Measurements from ENCODE around the gene SIRPA. TPM values are rescaled to one million over a fixed set of nuclear protein-coding genes. Genes with fewer than 3 reads are reported as not detected.

SIRPA gene
- total and polyA plus RNA-seq, 2 of the 8 experiments (the other 6 are each of a cell fraction or from before 2014, with no cell fraction given): 3.9 to 4.3 TPM

GRCh38 chr20:1861347-1861976, 33.7 kb upstream of the SIRPA start:
- DNase-seq (ENCODE audit: low read depth in 1 of 2, low spot score in 2 of 2): no peak
- H2BK120ac ChIP-seq (replicated peaks; ENCODE audit: low read depth, low read length): no peak overlapping the region
- H4K8ac ChIP-seq (ENCODE audit: extremely low read depth, insufficient read depth, low read length): no peak overlapping the region
- no peak for FAIRE-seq
- no peak overlapping the region for H3K9ac ChIP-seq (replicated peaks in 1 of 4; ENCODE audit: extremely low read depth in 1 of 4, low read depth in 3 of 4, low read length in 3 of 4)
- no peak overlapping the region for H4K91ac ChIP-seq (replicated peaks; ENCODE audit: insufficient read length, low read length)
- no peak overlapping the region for H3K18ac ChIP-seq (ENCODE audit: extremely low read depth, low read length)
- no peak overlapping the region for H3K23ac ChIP-seq (ENCODE audit: insufficient read length)
- H3K14ac ChIP-seq (ENCODE audit: insufficient read length): no peak overlapping the region
- WGBS, 2 experiments (ENCODE audit: extremely low coverage in 1 of 2, insufficient coverage in 1 of 2, insufficient read length in 1 of 2, insufficient replicate concordance in 2 of 2, low coverage in 1 of 2, low lambda C conversion rate in 2 of 2, missing lambda C conversion rate in 1 of 2): 91 to 100% methylated on average over 1 to 13 of the region's 13 CpGs
- H2BK5ac ChIP-seq (ENCODE audit: low read depth, low read length): no peak overlapping the region
- no peak overlapping the region for H3K27ac ChIP-seq (ENCODE audit: low read depth, low read length)
- no peak overlapping the region for H4K5ac ChIP-seq (ENCODE audit: insufficient read length, low read depth, low read length)
- H2BK12ac ChIP-seq (ENCODE audit: low read depth, low read length): no peak overlapping the region
- H3K79me2 ChIP-seq (ENCODE audit: control insufficient read depth in 1 of 2, insufficient read depth in 2 of 2, low read length in 2 of 2): no peaks in the 10 kb centered on the region
- no peaks in the 10 kb centered on the region for H3K79me1 ChIP-seq (ENCODE audit: low read depth, low read length)
- H3K4me2 ChIP-seq (ENCODE audit: insufficient read depth in 1 of 2, low read depth in 2 of 2, low read length in 2 of 2): no peak overlapping the region
- peak overlapping the region; percentile 46; the same call in 1 of the 2 replicates for H2BK15ac ChIP-seq (ENCODE audit: low read length)
- no peak overlapping the region for H3K4me3 ChIP-seq (ENCODE audit: extremely low read depth in 1 of 4, insufficient read depth in 2 of 4, low read depth in 3 of 4, low read length in 4 of 4)
- H3K23me2 ChIP-seq (ENCODE audit: low read depth, low read length): no peaks in the 10 kb centered on the region
- no peaks in the 10 kb centered on the region for H4K20me1 ChIP-seq (replicated peaks in 1 of 2; ENCODE audit: control insufficient read depth in 1 of 2, insufficient read depth in 2 of 2, low read length in 2 of 2)
- ChIA-PET POLR2A (ENCODE audit: partially characterized antibody) (interaction anchor here (1.4 kb wide), 1 partner anchor 9 kb away, joined by 5 read pairs; no protein-coding TSS in a partner anchor), CTCF (ENCODE audit: partially characterized antibody) (interaction anchor here (1.0 to 1.4 kb wide), 3 partner anchors 14 to 62 kb away, joined by 3 to 5 read pairs (median 3); no protein-coding TSS in a partner anchor)
- H2BK20ac ChIP-seq (ENCODE audit: low read length): 0 out of 2 replicates have a peak overlapping the region, but pooled peaks have one; percentile 34
- H3K4me1 ChIP-seq (replicated peaks in 1 of 4; ENCODE audit: control insufficient read depth in 3 of 4, insufficient read depth in 4 of 4, low read length in 3 of 4): no peaks in the 10 kb centered on the region; a peak in 3 of 7 replicates
- H2AFZ ChIP-seq (ENCODE audit: low read length): no peak overlapping the region
- H3K27me3 ChIP-seq (replicated peaks in 1 of 4; ENCODE audit: control insufficient read depth in 3 of 4, extremely low read depth in 1 of 4, insufficient read depth in 3 of 4, low read length in 3 of 4): no peaks in the 10 kb centered on the region
- H3K56ac ChIP-seq (replicated peaks; ENCODE audit: insufficient read length, low read depth, low read length): no peak overlapping the region
- no peak overlapping the region for H2AK5ac ChIP-seq (ENCODE audit: low read depth, low read length)
- H3K9me3 ChIP-seq (ENCODE audit: insufficient read depth in 2 of 2, low read depth in 1 of 2, low read length in 1 of 2): no peaks in the 10 kb centered on the region
- H3K36me3 ChIP-seq (ENCODE audit: control insufficient read depth in 2 of 4, insufficient read depth in 4 of 4, low read length in 3 of 4): no peaks in the 10 kb centered on the region
- H3K4ac ChIP-seq (replicated peaks; ENCODE audit: insufficient read length, low read depth, low read length): no peak overlapping the region
- TF ChIP-seq KDM5A (IDR thresholded peaks at IDR 0.05; ENCODE audit: low read length): no peak
- TF ChIP-seq CREB1 (IDR thresholded peaks at IDR 0.05): no peak
- TF ChIP-seq HDAC2 (IDR thresholded peaks at IDR 0.05; ENCODE audit: borderline replicate concordance in 1 of 2, low read depth in 2 of 2, low read length in 2 of 2): no peak
